Prostate gland (tissue), 2 donors: ENCODE data around the gene KRTAP5-8. TPM values are rescaled to one million over a fixed set of nuclear protein-coding genes. Genes with fewer than 3 reads are reported as not detected.

ENCODE experiments used
- DNase-seq: peaks from one replicate; pipeline ENCODE4 v3.0.0-alpha.2; 2019; ENCODE audit warnings: low spot score
- H3K27ac ChIP-seq, 2 donors: fragments of 200-600 bp; sonication (generic); 2 replicates each; pipeline ENCODE4 v1.5.1; 2017 to 2019
- H3K27me3 ChIP-seq: fragments of 200-600 bp; sonication (generic); replicated peaks from 2 replicates; pipeline ENCODE4 v1.5.1; 2019; ENCODE audit not compliant: insufficient read depth
- H3K36me3 ChIP-seq, 2 donors: fragments of 200-600 bp; sonication (generic); 1 replicate in 1 of 2; 2 replicates in 1 of 2; pipeline versions ENCODE4 v1.5.1 to v1.8.1; 2017 to 2019
- H3K4me1 ChIP-seq: fragments of 200-600 bp; sonication (generic); replicated peaks from 2 replicates; pipeline ENCODE4 v1.5.1; 2019
- H3K4me3 ChIP-seq, 2 donors: fragments of 200-600 bp; sonication (generic); 2 replicates each; pipeline ENCODE4 v1.5.1; 2017 to 2019
- H3K9me3 ChIP-seq: fragments of 200-600 bp; sonication (generic); 2 replicates; pipeline ENCODE4 v1.5.1; 2017
- POLR2A ChIP-seq: fragments of 450-650 bp; IDR thresholded peaks from one replicate; pipeline ENCODE4 v1.6.1; 2016; ENCODE audit warnings: antibody characterized with exemption, mild to moderate bottlenecking
- POLR2AphosphoS5 ChIP-seq: sonication (generic); formaldehyde crosslinking; IDR thresholded peaks from one replicate; pipeline ENCODE4 v1.6.1; 2017; ENCODE audit warnings: antibody characterized with exemption
- WGBS: methylation state at CpG from one replicate; pipeline ENCODE4 v1.1.5; 2018; 5-methylcytosine and 5-hydroxymethylcytosine counted together
- intact Hi-C: fragments of 100-400 bp; cut with DNase I; formaldehyde crosslinking; loops from one replicate; pipeline ENCODE4 v1.14.2; 2022
- total RNA-seq, 2 donors: library from RNA; depleted of rRNA; stranded (reverse); fragments of >200 nt; gene quantifications; one replicate each; pipeline ENCODE4 v1.1.0, GENCODE V29; 2016
- TF ChIP-seq, protein P1 (sequence below), 4 experiments: fragments of 200-600 bp in 2 of 4; fragments of 450-650 bp in 2 of 4; sonication (generic) in 2 of 4; IDR thresholded peaks; 1 replicate in 3 of 4; 2 replicates in 1 of 4; pipeline ENCODE4 v1.5.1; 2016 to 2019; ENCODE audit warnings: antibody characterized with exemption in 4 of 4, mild to moderate bottlenecking in 2 of 4, moderate library complexity in 2 of 4

Gene KRTAP5-8
- total RNA-seq, 2 donors from 2014 or later: 2.8 TPM; not detected in 1

GRCh38 chr11:71505001-71505400 is 32.8 kb upstream of the KRTAP5-8 start:
- Histone ChIP-seq H3K27me3 (no peaks in the 10 kb centered on the region), H3K4me1 (no peaks in the 10 kb centered on the region), H3K36me3 (peaks cover 0 to 10% of the 10 kb centered on the region in 2 donors), H3K9me3 (no peaks in the 10 kb centered on the region), H3K4me3 (no peak overlapping the region), H3K27ac (no peak overlapping the region)
- intact Hi-C loops: no loop called here
- DNase-seq: no peak
- 35% methylated on average over 2 of the region's 2 CpGs for WGBS
- TF ChIP-seq, protein P1, sequence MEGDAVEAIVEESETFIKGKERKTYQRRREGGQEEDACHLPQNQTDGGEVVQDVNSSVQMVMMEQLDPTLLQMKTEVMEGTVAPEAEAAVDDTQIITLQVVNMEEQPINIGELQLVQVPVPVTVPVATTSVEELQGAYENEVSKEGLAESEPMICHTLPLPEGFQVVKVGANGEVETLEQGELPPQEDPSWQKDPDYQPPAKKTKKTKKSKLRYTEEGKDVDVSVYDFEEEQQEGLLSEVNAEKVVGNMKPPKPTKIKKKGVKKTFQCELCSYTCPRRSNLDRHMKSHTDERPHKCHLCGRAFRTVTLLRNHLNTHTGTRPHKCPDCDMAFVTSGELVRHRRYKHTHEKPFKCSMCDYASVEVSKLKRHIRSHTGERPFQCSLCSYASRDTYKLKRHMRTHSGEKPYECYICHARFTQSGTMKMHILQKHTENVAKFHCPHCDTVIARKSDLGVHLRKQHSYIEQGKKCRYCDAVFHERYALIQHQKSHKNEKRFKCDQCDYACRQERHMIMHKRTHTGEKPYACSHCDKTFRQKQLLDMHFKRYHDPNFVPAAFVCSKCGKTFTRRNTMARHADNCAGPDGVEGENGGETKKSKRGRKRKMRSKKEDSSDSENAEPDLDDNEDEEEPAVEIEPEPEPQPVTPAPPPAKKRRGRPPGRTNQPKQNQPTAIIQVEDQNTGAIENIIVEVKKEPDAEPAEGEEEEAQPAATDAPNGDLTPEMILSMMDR (IDR thresholded peaks at IDR 0.05): no peak
- TF ChIP-seq POLR2A (no peak), POLR2AphosphoS5 (no peak)

GRCh38 chr11:71505781-71506180 is 32.0 kb upstream of the KRTAP5-8 start:
- H3K27ac ChIP-seq: no peak overlapping the region
- intact Hi-C loops: no loop called here
- H3K9me3 ChIP-seq: no peaks in the 10 kb centered on the region
- TF ChIP-seq, protein P1 (IDR thresholded peaks at IDR 0.05): no peak
- TF ChIP-seq POLR2AphosphoS5: no peak
- no peak for DNase-seq
- 79% methylated on average over 9 of the region's 9 CpGs for WGBS
- no peaks in the 10 kb centered on the region for H3K27me3 ChIP-seq
- H3K36me3 ChIP-seq: peaks cover 0 to 10% of the 10 kb centered on the region in 2 donors
- no peaks in the 10 kb centered on the region for H3K4me1 ChIP-seq
- H3K4me3 ChIP-seq: no peak overlapping the region

- DNase-seq: no peak
- no peaks in the 10 kb centered on the region for H3K36me3 ChIP-seq
- H3K27ac ChIP-seq: no peak overlapping the region
- H3K27me3 ChIP-seq: no peaks in the 10 kb centered on the region
- TF ChIP-seq POLR2A (no peak), POLR2AphosphoS5 (no peak)
- TF ChIP-seq, protein P1 (IDR thresholded peaks at IDR 0.05): no peak
- intact Hi-C loops: no loop called here
- H3K4me1 ChIP-seq: no peaks in the 10 kb centered on the region
- no peaks in the 10 kb centered on the region for H3K9me3 ChIP-seq
- H3K4me3 ChIP-seq: no peak overlapping the region
- 90% methylated on average over 5 of the region's 5 CpGs for WGBS
Observed at GRCh38 chr11:71507102-71507501, 30.7 kb upstream of the KRTAP5-8 start.

DNA sequence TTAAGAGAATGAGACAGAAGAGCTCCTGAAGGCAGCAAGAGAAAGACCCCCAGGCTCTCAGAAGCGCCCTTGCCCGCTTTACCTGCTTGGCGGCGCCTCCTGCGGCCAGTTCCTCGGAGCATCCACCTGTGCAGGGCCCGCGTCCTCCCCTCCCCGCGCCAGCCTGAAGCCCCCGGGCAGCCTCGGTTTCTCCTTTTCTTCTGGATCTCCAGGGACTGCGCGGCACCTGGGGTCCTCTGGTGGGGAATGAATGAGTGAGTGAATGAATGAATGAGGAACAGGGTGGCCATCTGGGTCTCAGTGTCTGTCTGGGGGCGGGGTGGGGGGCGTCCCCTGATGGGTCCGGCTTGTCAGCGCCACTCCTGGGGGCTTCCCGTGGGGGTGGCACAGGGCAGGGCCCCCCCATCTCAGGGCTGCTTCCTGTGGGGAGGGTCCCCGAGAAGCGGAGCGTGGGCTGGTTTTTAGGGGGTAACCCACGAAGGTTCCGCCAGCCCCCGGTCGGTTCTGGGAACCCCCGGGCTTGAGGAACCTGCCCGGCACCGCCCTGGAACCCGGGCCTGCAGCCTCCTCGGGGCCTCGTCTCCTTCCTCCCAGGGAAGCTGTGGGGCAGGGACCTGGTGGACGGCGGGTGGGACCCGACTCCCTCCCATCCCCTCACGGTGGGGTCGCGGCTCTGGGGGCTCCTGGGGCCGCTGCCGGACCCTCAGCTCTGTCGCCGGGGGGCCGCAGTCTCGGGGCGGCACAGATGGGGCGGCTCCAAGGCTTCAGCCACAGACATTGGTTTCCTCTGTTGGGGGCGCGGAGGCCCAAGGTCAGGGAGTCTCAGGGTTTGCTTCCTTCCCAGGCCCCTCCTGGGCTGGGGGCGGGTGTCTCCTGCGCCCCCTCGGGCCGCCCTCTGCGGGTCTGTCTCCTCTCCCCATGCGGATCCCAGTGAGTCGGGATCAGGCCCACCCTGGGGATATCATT is 19.0 kb upstream of the KRTAP5-8 start:
- Histone ChIP-seq H3K27ac (no peak overlapping the region), H3K36me3 (no peaks in the 10 kb centered on the region), H3K27me3 (no peaks in the 10 kb centered on the region), H3K9me3 (no peaks in the 10 kb centered on the region), H3K4me1 (no peaks in the 10 kb centered on the region), H3K4me3 (no peak overlapping the region)
- no peak for DNase-seq
- intact Hi-C loops: no loop called here
- 94% methylated on average over 33 of the region's 55 CpGs for WGBS
- TF ChIP-seq POLR2A (no peak), POLR2AphosphoS5 (no peak)
- TF ChIP-seq, protein P1 (IDR thresholded peaks at IDR 0.05): no peak

GRCh38 chr11:71519546-71519945 is 18.3 kb upstream of the KRTAP5-8 start:
- Histone ChIP-seq H3K9me3 (no peaks in the 10 kb centered on the region), H3K4me1 (no peaks in the 10 kb centered on the region), H3K27me3 (no peaks in the 10 kb centered on the region), H3K4me3 (no peak overlapping the region), H3K36me3 (no peaks in the 10 kb centered on the region), H3K27ac (no peak overlapping the region)
- DNase-seq: no peak
- intact Hi-C loops: no loop called here
- TF ChIP-seq POLR2AphosphoS5 (no peak), POLR2A (no peak)
- TF ChIP-seq, protein P1 (IDR thresholded peaks at IDR 0.05): no peak
- 75% methylated on average over 10 of the region's 10 CpGs for WGBS
